Measurements from ENCODE around the gene FOXP1. TPM values are rescaled to one million over a fixed set of nuclear protein-coding genes. Genes with fewer than 3 reads are reported as not detected.

The FOXP1 gene
- total RNA-seq, 1 experiment from 2014 or later, result 75.3 TPM

- Histone ChIP-seq H3K79me2 (ENCODE audit: insufficient read depth, low read length) (no peaks in the 10 kb centered on the region; the same call in 1 of the 2 replicates), H3K4me2 (ENCODE audit: insufficient read depth, insufficient read length, low read length) (peak overlapping the region; percentile 78), H3K23ac (ENCODE audit: insufficient read length, low read depth, low read length) (no peak overlapping the region), H3K18ac (ENCODE audit: insufficient read length, low read depth, low read length) (no peak overlapping the region), H2BK15ac (ENCODE audit: low read depth, low read length) (no peak overlapping the region), H4K91ac (ENCODE audit: insufficient read length, low read depth, low read length) (no peak overlapping the region), H3K14ac (ENCODE audit: insufficient read depth, low read length) (no peak overlapping the region), H4K8ac (replicated peaks; ENCODE audit: insufficient read length, low read depth, low read length) (no peak overlapping the region), H3K79me1 (ENCODE audit: insufficient read depth, low read depth, low read length, poor library complexity, severe bottlenecking) (no peaks in the 10 kb centered on the region), H3T11ph (ENCODE audit: low read length) (no peak overlapping the region), H3K9ac (ENCODE audit: extremely low read depth, insufficient read length, low read length) (peak overlapping the region; percentile 32), H2AK5ac (ENCODE audit: insufficient read length, low read length) (no peak overlapping the region), H3K23me2 (ENCODE audit: insufficient read length, low read depth, low read length, poor library complexity, severe bottlenecking) (peaks cover 17% of the 10 kb centered on the region), H3K9me3 (ENCODE audit: control insufficient read depth, low read depth, low read length) (no peaks in the 10 kb centered on the region), H3K56ac (ENCODE audit: insufficient read length, low read depth, low read length) (no peak overlapping the region), H2BK5ac (ENCODE audit: insufficient read length, low read length) (no peak overlapping the region), H3K27me3 (ENCODE audit: insufficient read depth, low read length) (no peaks in the 10 kb centered on the region), H4K20me1 (ENCODE audit: control insufficient read depth, insufficient read depth, insufficient read length) (no peaks in the 10 kb centered on the region), H3K4ac (ENCODE audit: low read depth, low read length) (no peak overlapping the region), H3K4me1 (ENCODE audit: insufficient read depth, low read length) (peaks cover 6% of the 10 kb centered on the region; the same call in 1 of the 2 replicates), H2BK120ac (ENCODE audit: low read depth, low read length, poor library complexity, severe bottlenecking) (no peak overlapping the region), H4K5ac (ENCODE audit: insufficient read length, low read depth, low read length) (no peak overlapping the region), H3K27ac (ENCODE audit: insufficient read length, low read depth, low read length) (no peak overlapping the region), H2BK12ac (ENCODE audit: insufficient read length, low read depth, low read length) (no peak overlapping the region), H2AFZ (ENCODE audit: low read length) (no peak overlapping the region), H2BK20ac (ENCODE audit: low read depth, low read length, poor library complexity, severe bottlenecking) (no peak overlapping the region)
- Mint-ChIP-seq H3K27ac (no peak overlapping the region), H3K4me3 (no peak overlapping the region), H3K27me3 (ENCODE audit: low read depth) (peaks cover 13% of the 10 kb centered on the region), H3K4me1 (peaks cover 60 to 62% of the 10 kb centered on the region in 2 experiments), H3K36me3 (ENCODE audit: insufficient read depth in 1 of 3, low read depth in 3 of 3) (no peaks in the 10 kb centered on the region), H3K9me3 (no peaks in the 10 kb centered on the region)
- no peak for DNase-seq
- WGBS (ENCODE audit: extremely low coverage, insufficient read length, low lambda C conversion rate), result no CpG with 5 or more reads among the region's 13 CpGs
- TF ChIP-seq CTCF (conservative IDR thresholded peaks at IDR 0.05), result no peak
These were observed 519.7 kb downstream of the FOXP1 start for GRCh38 chr3:71063773-71064290.

Measured in H9 (cell line).